ENCODE results near the gene MX2. TPM values are rescaled to one million over a fixed set of nuclear protein-coding genes. Genes with fewer than 3 reads are reported as not detected.

MX2 gene
- total RNA-seq, 1 donor from 2014 or later, result 30.3 TPM

DNA sequence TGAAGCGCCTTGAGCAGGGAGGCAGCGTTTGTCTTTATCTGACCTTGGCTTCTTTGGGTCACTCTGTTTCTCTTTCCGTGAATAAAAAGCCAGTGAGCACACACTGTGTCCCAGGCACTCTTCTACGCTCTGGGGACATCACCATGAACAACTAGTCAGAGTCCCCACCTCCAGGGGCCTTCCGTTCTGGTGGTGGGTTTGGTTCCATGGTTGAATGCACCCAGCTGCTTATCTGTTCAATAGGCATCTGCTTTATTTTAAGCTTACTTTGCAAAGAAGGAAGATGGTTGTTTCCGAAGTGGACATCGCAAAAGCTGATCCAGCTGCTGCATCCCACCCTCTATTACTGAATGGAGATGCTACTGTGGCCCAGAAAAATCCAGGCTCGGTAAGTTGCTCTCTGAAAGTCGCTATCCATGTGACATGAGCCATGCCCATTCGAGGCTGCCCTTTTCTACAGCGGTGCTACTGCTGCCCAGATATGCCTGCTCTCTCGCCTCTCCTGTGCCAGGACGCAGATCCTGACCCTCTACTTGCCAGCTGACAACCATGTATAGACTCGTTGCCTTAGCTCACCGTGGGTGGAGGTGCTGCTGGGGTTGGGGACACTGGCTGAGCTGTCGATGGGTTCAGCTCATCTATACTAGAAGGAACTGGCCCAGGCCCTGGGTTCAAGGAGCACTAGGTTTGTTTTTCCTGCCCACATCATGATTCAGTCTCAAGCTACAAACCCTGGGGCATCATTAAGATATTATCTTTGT is 70.1 kb downstream of the MX2 start:
- intact Hi-C loops (cut with micrococcal nuclease), result no loop called here

DNA sequence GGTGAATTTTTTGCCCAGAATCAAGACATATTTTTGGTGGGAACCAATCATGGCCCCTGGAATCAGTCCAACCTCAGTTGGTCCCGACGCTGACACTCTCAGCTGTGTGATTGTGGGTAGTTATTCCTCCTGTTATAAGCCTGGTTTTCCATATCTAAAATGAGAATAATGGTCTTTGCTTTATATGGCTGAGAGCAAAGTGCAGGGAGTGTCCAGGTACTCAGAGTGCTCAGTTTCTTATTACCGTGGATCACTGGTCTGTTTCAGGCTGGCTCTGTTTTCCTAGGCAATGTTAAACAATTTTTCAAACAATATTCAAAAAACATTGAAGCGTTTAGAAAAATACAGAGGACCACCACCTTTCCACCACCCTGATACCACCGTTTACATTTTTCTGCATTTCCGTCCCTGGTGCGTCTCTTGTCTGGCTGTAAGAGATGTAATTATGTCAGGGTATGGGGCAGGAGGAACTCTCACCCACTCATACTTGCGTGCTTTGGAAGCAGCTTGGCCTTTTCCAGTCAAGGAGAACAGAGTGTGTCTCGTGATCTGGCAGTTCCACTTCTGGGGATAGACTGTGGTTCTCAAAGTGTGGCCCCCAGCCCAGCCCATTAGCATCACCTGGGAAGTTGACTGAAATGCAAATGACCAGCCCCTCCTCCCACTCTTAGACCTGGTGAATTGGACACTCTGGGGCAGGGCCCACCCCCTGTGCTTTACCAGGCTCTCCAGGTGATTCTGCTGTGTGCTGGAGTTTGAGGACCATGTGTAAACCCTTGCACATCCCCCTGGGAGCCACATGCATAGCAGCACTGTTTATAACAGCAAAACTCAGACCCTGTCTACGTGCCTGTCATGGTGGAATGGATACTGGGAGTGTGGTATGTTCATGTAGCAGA is 71.0 kb downstream of the MX2 start:
- intact Hi-C loops (cut with micrococcal nuclease), result no loop called here

DNA sequence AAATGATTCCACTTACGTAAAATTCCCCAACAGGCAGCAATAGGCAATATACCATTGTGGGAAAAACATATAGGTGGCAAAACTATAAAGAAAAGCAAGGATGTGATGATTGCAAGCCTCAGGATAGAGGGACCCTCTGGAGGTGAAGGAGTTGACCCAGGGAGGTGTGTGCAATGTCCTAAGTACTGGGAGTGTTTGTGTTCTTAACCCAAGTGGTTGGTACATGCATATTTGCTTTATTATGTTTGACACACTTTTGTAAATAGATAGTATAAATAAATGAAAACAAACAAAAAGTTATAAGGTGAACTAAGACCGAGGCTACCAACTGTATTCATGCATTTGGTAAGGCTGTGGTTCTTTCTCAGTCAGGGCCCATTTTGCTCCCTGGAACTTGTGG is 71.7 kb downstream of the MX2 start:
- intact Hi-C loops (cut with micrococcal nuclease), result no loop called here

DNA sequence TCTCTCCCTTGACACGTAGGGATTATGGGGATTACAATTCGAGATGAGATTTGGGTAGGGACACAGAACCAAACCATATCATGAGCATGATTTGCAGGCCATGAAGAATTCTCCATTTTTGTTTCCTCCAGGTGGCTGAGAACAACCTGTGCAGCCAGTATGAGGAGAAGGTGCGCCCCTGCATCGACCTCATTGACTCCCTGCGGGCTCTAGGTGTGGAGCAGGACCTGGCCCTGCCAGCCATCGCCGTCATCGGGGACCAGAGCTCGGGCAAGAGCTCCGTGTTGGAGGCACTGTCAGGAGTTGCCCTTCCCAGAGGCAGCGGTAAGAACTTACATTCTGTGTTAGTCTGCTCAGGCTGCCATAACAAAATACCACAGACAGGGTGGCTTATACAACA is 73.9 kb downstream of the MX2 start:
- intact Hi-C loops (cut with micrococcal nuclease), result no loop called here

DNA sequence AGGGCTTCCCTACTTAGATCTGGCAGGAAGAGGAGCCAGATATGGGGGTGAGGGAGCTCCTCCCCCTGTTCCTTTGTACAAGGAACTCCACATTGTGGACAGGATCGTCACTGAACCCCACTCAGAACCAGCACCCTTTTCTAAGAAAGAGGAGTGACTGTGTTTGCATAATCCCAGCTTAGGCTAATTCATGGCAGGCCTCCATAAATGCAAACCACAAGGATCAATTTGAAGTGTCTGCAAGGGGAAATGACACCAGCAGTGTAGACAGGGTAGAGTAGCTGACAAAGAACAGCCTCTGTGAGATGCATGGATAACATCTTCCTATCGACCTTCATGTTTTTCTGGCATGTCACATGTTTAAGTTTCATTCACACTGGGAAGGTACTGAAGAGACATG is 75.9 kb downstream of the MX2 start:
- intact Hi-C loops (cut with micrococcal nuclease), result no loop called here

DNA sequence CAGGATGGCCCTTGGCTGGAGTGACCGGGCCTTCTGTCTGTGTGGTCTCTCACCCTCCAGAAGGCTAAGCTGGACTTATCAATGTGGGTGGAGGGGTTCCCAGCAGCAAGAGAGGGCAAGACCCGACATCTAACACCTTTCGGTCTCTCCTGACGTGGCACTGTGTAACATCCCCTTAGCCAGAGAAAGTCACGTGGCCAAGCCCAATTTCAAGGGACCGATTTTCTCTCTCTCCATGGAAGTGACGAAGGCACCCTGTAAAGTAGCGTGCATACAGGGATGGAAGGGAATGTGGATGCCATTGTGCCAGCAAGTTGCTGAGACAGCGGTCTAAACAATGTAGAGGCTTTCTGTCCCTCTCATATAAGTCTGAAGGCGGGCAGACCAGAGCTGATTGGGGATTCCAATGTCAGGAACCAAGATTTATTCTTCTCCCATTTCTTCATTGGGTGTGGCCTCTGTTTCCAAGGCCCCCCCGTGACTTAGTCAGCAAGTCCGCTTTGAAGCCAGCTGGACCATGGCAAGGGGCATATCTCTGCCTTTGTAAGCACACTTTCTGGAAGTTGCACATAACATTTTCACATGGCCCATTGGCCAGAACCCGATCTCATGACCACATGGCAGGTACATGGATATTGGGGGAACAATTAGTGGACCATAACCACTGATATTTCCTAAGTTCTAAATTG is 76.7 kb downstream of the MX2 start:
- intact Hi-C loops (cut with micrococcal nuclease), result no loop called here

DNA sequence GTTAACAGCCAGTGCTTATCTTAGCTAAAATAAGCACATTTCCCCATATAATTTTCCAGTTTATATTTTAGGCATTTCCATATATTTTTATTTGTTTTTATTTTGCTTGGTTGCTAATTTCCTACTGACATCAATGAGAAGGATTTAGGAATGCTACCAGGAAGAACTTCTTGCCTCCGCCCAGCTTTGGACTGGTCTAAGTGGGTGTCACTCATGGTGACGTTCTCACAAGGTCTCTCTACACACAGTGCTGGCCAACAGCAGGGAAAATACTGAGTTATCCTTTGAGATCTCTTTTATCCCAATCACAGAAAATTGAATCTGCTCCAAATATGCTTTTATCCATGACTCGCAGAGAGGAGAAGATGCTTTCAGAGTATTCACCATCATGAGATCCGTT is 77.4 kb downstream of the MX2 start:
- intact Hi-C loops (cut with micrococcal nuclease), result no loop called here

DNA sequence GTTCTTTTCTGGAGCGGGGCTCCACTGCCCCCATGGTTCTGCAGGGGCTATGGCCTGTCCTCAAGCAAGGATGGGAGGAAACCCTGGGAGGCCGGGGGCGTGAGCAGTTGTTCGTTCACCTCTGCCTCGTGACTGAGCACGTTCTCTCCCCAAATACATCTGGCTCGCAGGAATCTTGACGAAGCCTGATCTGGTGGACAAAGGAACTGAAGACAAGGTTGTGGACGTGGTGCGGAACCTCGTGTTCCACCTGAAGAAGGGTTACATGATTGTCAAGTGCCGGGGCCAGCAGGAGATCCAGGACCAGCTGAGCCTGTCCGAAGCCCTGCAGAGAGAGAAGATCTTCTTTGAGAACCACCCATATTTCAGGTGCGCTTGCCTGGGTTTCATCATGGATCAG is 79.7 kb downstream of the MX2 start:
- intact Hi-C loops (cut with micrococcal nuclease), result no loop called here

DNA sequence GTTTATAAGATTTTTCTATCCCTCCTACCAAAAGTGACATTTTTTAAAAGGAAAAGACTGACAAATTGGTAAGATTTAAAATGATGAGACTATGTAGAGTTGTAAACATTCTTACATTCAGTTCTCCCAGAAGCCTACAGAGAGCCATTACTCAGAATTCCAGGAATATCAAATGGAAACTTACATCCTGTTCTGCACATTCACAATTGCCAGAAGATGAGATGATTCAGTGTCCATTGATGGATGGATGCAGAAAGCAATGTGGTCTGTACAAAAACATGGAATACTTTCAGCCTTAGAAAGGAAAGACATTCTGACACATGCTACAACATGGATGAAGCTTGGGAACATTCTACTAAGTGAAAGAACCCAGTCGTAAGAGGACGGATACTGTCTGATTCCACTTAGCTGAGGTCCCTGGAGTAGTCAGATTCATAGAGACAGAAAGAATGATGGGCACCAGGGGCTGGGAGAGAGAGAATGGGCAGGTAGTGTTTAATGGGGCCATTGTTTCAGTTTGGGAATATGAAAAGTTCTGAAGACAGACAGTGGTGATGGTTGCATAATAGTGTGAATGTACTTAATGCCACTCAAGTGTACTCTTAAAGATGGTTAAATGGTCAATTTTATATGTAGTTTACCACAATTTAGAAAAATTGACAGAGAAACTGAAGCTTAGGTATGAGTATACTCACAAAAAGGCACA is 80.8 kb downstream of the MX2 start:
- intact Hi-C loops (cut with micrococcal nuclease), result no loop called here

DNA sequence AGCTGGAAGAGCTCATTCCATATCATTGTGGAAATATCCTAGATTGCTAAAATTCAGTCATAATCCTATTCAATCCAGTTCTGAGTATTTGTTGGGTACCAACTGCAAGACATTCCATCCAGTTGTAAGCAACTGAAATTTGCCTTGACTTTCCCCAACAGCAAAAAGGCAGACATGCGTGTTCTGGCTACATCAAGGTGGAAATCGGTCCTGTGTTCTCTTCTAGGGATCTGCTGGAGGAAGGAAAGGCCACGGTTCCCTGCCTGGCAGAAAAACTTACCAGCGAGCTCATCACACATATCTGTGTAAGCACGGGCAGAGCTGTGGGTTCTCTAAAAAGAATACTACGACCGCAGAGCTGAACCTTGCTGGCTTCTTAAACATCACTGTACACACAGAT is 81.7 kb downstream of the MX2 start:
- intact Hi-C loops (cut with micrococcal nuclease), result no loop called here

DNA sequence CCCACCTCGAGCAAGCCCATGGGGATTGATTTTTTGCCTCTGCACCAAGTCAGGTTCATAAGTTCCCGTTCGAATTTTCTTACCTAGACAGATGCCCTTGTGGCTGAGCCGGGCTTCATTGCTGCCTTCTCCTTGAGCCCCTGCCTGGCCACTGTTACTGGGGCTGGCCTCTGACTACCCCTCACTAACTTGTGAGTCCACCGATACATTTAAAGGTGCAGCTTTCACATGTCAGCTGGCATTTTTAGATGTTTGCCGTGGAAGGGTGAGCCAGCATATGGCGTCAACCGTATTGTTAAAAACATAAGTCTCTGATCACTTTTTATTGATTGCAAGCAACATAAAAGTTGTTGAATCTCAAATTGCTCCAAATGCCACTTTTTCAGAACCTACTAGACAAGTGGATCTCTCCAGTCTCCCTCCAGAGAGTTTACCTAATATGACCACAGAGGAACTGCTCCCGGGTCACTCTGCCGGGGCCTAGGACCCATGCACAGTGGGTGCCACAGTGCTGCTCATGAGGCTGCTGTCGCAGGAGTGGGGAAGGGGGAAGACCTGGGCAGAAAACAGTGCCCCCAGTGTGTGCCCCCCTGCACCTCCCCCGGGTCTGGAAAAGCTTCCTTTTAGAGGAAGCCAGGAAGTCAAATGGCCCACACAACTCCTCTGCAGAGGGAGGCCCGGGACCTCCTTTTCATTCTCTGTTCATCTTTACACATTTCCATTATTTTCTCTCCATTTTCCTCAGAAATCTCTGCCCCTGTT is 83.1 kb downstream of the MX2 start:
- intact Hi-C loops (cut with micrococcal nuclease), result no loop called here

DNA sequence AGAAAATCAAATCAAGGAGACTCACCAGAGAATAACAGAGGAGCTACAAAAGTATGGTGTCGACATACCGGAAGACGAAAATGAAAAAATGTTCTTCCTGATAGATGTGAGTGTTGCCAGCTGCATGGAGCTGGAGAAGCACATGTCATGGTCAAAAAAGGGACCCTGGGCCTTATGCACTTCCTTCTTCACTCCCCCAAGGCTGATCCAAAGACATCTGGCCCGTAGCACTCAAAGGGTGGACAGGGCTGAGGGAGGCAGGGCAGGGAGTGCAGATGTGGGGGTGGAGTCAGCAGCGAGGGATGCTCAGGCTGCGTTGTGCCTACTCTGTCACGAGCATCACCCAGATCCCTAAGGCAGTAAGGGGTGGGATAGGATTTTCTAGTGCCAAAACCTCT is 83.6 kb downstream of the MX2 start:
- intact Hi-C loops (cut with micrococcal nuclease), result no loop called here

DNA sequence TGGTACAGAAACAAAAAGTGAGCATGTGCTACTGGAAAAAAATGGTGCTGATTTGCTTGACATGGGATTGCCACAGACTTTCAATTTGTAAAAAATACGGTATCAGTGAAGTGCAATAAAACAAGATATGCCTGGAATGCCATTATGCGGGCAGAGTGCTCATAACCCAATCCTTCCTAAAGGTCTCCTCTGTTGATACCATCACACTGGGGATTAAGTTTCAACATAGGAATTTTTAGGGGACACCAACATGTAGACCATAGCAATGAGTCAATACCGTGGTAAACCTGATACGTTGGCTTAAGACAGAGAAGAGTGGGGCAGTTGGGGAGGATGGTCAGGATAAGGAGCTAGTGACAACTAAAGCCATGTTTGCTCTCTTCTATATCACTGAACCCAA is 84.8 kb downstream of the MX2 start:
- intact Hi-C loops (cut with micrococcal nuclease), result no loop called here

DNA sequence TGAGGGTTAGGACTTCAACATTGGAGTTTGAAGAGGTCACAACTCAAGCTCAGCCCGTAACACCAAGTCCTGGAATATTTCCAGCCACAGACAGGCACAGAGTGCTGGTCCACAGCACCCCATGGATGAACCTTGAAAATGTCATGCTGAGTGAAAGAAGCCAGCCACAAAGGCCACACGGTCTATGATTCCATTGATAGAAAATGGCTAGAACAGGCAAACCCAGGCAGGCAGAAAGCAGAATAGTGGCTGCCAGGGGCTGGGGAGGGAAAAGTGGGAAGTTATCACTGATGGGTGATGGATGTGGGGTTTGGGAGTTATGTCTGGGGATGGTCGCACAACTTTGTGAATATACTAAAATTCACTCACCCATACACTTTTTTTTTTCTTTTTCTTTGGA is 85.5 kb downstream of the MX2 start:
- intact Hi-C loops (cut with micrococcal nuclease), result no loop called here

DNA sequence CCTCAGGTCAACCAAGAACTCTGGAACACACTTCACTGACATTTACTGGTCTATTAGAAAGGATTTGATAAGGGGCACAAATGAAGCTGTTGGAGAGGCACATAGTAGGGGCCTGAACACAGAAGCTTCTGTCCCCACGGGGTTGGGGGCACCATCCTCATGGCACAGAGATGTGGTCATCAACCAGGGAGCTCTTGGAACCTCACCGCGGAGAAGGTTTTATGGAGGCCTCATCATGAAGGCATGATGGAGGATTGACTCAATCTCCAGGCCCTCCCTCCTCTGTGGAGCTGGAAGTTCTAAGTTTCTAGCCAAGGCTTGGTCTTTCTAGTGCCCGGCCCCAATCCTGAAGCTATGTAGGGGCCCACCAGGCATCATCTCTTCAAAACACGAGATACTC is 87.8 kb downstream of the MX2 start:
- intact Hi-C loops (cut with micrococcal nuclease), result no loop called here

DNA sequence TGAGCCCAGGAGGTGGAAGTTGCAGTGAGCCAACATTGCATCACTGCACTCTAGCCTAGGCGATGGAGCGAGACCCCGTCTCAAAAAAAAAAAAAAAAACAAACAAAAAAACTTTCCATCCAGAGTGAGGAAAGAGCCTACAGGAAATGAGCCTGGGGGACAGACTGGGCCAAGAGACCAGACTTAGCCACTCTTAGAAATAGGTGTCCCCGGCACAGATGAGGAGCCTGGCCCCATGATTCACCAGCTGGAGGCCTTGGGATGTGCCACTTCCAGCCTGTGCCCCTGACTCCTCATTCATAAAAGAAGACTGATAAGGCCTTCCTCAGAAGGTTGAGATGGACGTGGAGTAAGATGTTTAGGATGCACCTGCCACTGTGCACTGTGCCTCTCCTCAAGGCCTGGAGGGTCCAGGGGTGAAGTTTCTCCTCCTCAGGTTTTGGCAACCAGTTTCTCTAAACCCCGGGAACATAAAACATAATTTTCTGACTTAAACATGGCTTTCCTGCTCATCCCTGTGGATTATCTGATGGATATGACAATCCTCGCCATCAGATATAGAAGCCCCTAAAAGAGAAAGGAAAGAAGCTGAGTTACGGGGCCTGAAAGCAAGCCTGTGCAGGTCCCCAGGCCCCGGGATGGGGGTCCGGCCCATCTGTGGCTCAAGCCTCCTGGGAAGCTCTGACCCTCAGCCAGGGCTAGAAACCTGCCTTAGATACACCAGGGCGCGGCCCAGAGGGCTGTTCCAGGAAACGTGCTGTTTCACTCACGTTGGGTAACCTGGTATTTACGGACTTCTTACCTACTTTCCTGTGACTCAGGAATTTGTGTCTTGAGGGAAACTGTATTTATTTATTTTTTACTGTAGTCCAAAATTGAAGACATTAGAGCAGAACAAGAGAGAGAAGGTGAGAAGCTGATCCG is 90.2 kb downstream of the MX2 start:
- intact Hi-C loops (cut with micrococcal nuclease), result no loop called here

DNA sequence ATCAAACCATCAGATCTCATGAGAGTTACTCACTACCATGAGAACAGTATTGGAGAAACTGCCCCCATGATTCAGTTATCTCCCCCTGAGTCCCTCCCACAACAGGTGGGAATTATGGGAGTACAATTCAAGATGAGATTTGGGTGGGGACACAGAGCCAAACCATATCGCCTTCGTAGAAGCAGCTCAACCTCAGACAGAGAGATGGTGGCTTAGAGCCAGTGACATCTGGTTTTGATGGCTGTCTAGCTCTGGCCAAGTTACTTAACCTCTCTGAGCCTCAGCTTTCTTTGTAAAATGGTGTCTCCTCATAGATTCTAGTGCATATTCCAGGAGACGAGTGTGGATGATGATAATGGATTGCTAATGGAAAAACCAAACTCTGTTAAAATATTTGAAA is 91.4 kb downstream of the MX2 start:
- intact Hi-C loops (cut with micrococcal nuclease), result no loop called here

DNA sequence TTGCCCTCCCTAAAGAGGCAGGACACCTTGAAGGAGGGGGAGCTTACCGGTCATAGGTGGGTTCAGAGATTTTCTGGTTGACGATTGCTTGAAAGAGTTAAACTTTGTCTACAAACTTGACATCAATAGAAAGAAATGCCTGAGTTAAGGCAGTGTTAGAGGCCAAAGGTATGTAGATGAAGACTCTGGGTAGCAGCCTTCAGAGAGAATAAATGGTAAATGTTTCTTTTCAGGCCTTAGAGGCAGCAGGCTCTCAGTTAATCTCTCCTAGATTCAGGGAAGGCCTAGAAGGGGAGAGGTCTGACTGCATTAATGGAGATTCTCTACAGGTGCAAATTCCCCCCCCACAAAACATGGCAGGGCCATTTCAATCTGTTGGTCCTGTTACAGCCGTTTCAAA is 91.9 kb downstream of the MX2 start:
- intact Hi-C loops (cut with micrococcal nuclease), result no loop called here

DNA sequence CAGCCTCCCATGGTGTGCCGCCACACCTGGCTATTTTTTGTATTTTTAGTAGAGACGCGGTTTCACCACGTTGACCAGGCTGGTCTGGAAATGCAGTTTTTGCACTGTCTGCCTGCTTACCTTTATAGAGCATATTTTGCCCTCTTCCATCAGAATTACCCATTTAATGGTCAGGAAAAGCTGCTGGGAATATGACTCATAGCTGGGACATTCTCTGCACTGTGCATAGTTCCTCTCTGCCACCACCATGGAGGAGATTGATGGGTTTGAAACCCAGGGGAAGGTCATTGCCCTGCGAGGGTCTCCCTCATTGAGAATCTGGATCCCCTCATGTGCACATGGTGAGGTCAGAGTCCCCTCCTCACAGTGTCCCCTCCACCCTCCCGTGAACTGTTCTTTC is 96.3 kb downstream of the MX2 start:
- intact Hi-C loops (cut with micrococcal nuclease), result no loop called here

DNA sequence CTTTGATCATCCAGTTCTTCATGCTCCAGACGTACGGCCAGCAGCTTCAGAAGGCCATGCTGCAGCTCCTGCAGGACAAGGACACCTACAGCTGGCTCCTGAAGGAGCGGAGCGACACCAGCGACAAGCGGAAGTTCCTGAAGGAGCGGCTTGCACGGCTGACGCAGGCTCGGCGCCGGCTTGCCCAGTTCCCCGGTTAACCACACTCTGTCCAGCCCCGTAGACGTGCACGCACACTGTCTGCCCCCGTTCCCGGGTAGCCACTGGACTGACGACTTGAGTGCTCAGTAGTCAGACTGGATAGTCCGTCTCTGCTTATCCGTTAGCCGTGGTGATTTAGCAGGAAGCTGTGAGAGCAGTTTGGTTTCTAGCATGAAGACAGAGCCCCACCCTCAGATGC is 96.7 kb downstream of the MX2 start:
- intact Hi-C loops (cut with micrococcal nuclease), result no loop called here

Data from T-helper 2 cell treated with Interferon-gamma antibody and Interleukin-4, amounts not matched to agents 100 ng/mL and 5 ng/mL, for 36 hours (primary cell).